GM20000 (cell line): Measurements from ENCODE around the gene B3GNT5.

ENCODE experiments used
- DNase-seq: peaks from one replicate; pipeline ENCODE4 v3.0.0; 2012; ENCODE audit warnings: low spot score
- CTCF ChIP-seq: IDR thresholded peaks from 2 replicates; pipeline ENCODE4 v1.5.1; 2012; ENCODE audit warnings: mild to moderate bottlenecking, control low read depth; ENCODE audit errors: extremely low read depth, missing control alignments

Gene B3GNT5

DNA sequence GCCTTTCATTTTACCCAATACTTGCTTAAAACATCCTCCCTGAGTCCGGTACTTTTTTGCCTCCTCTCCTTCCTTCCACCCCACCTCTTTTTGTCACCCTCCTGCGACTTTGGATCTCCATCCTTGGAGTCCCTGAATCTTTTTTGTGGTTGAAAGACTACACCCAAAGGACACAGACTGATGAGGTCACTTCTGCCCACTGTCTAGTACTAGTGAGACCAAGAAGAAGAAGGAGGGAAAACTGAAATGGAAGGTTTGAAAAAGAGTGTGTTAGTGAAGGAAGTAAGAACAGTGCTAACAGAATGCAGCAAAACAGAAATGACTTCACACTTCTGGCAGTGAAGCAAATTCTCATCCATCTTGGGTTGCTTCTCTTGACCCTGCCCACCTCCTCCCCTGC lies 6.6 kb downstream of the B3GNT5 start:
- DNase-seq: no peak
- no peak for TF ChIP-seq CTCF

DNA sequence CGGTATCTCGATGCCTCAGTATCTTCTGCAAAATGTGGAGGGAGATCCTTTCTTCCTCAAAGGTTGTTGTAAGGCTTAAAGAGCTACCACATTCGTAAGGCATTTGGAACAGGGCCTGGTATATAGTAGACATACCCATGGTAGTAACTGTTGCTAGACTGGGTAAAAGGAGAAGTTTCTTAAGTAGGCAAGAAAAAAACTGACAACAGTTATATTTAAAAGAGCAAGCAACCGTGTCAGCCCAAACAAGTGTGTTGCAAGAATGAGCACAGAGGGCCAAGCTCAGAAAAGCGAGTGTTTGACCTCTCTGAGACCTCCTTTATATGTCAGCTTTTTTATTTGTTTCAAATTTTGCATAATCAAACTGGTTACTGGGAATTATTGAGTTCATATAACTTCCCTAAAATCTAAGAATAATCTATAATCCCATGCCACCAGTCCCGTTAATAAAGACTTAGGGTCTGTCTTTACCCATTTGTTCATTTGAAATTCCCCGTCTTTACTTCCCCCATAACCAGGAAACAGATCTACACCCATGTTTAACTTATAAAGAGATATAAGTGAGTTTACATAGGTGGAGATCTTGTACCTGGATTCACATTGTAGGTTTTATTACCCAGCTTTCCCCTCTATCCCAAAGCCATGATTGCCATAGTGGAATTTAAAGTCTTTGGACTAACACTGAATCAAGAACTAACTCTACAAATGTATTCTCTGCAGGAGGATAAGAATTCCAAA lies 7.3 kb downstream of the B3GNT5 start:
- no peak for DNase-seq
- no peak for TF ChIP-seq CTCF

DNA sequence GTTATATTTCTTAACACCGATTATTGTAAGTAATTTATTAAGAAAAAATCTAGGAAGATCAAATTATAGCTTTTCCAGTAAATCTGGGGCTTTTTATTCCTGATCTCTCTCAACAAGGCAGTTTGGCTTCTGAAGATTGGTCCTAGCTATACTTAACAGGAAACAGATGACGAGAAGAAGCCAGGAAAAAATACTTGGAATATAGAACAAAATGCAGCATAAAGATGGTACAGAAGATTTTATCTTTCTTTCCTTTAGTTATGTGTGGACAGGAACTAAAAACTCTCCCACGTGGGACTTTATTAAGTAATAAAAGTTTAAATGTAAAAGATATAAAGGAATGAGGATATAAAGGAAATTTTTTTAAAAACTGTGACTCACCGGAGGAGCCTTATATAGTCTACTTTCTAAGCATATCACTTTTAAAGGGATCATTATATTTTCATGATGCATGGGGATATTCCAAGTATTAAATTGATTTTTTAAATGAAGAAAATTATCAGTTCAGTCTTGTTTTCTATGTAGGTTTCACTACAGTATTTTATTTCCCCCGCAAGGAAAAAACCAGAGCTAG lies 8.2 kb downstream of the B3GNT5 start:
- no peak for DNase-seq
- no peak for TF ChIP-seq CTCF

GRCh38 chr3:183262875-183263378 lies 9.9 kb downstream of the B3GNT5 start:
- DNase-seq: no peak
- no peak for TF ChIP-seq CTCF

- TF ChIP-seq CTCF: no peak
- DNase-seq: no peak
Observed at GRCh38 chr3:183264268-183264667, 11.2 kb downstream of the B3GNT5 start.

GRCh38 chr3:183265157-183265642 lies 12.1 kb downstream of the B3GNT5 start:
- no peak for DNase-seq
- no peak for TF ChIP-seq CTCF

DNA sequence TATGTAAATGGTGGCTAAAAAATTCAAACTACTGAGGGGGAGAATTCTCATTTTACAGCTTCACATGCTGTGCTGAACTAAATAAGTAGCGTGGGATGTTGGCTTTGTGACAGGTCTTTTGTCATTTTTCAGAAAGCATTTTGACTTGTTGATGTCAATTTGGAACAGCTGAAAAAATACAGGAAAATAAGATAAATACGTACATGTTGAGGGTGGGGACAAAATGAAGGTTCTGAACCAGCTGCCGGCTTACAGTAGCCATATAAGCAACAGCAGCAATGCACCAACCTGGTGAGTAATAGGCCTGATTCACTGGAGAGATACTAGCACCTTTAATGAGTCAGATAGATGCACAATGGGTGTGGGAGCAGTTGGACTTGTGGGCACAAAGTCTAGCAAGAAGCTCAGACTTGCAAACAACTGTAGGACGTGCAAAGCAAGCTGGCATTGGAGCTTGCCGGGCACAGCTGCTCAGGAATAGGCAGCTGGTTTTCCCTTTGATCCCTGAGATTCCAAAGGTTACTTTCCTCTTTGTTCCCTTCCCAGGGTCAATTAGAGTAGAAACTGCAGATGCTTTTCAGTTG lies 12.9 kb downstream of the B3GNT5 start:
- no peak for DNase-seq
- no peak for TF ChIP-seq CTCF
